Activated CD8-positive, alpha-beta T cell treated with anti-CD3 and anti-CD28 coated beads, Interleukin-2, amount 10 ng/mL, durations not matched to agents 7 days and 5 days (primary cell): Measurements from ENCODE around the gene HMGB3. TPM values are rescaled to one million over a fixed set of nuclear protein-coding genes. Genes with fewer than 3 reads are reported as not detected.
"Not testable (repeated sequence)": the region's sequence is repeated elsewhere in the genome, so short reads cannot be mapped to it uniquely, and the experiment has no call there.

Experiments
- ATAC-seq: fragments of 150-1000 bp; cut with Tn5 transposase; one replicate; pipeline ENCODE4 v1.10.0; 2021; ENCODE audit warnings: moderate library complexity
- CTCF ChIA-PET: fragments of 350-600 bp; sonication (Branson Sonifier 250); formaldehyde crosslinking; loops from one replicate; lab custom pipeline; 2021; ENCODE audit warnings: antibody characterized with exemption; lab: Charles Lee
- POLR2A ChIA-PET: fragments of 350-600 bp; sonication (Branson Sonifier 250); formaldehyde crosslinking; loops from one replicate; lab custom pipeline; 2021; ENCODE audit warnings: antibody characterized with exemption; lab: Charles Lee
- DNase-seq: peaks from one replicate; pipeline ENCODE4 v3.0.0-alpha.2; 2020
- H3K27ac Mint-ChIP-seq: one replicate; pipeline ENCODE4 v1.8.0; 2021; ENCODE audit warnings: mild to moderate bottlenecking, mixed read lengths
- H3K27me3 Mint-ChIP-seq: one replicate; pipeline ENCODE4 v1.8.0; 2021; ENCODE audit warnings: low read depth, mixed read lengths
- H3K36me3 Mint-ChIP-seq: one replicate; pipeline ENCODE4 v1.8.0; 2021; ENCODE audit warnings: low read depth, mixed read lengths
- H3K4me1 Mint-ChIP-seq: one replicate; pipeline ENCODE4 v1.8.0; 2021; ENCODE audit warnings: low read depth, mixed read lengths
- H3K4me3 Mint-ChIP-seq: one replicate; pipeline ENCODE4 v1.8.0; 2021; ENCODE audit warnings: mild to moderate bottlenecking, mixed read lengths
- H3K9me3 Mint-ChIP-seq: one replicate; pipeline ENCODE4 v1.8.0; 2022; ENCODE audit warnings: mixed read lengths; ENCODE audit not compliant: insufficient read depth
- total RNA-seq, 2 experiments: library from RNA; stranded (reverse); gene quantifications; one replicate each; pipeline ENCODE4 v1.2.3, GENCODE V29; 2021

The HMGB3 gene
- total RNA-seq, 2 experiments from 2014 or later: 53.3 to 60.8 TPM

DNA sequence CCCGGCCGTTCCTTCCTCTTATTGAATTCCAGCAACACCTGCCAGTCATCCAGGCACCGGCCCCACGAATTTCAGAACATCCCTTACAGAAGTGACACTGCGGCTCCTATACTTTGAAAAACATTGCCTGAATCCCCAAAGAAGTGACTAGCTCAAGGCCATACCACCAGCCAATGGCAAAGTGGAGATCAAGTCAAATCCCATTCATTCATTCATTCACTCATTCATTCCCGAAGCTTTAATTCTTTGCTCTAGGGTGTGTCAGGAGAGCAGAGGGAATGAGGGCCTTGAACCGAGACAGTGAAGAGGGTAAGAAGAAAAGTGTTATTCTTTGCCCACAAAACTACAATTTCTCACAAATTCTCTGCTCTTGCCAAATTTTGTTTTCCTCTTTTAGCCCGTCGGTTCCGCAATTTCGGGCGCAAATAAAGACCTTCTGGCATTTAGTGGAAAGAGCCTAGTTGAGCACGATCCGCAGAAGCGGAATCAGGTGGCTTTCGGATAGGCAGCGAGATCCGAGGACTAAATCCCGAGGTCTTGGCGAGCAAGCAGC is 824 bp upstream of the HMGB3 start:
- DNase-seq (no peak), ATAC-seq (no peak)
- peaks cover 9% of the 10 kb centered on the region for H3K36me3 Mint-ChIP-seq
- peaks cover 18% of the 10 kb centered on the region for H3K4me1 Mint-ChIP-seq
- no peaks in the 10 kb centered on the region for H3K9me3 Mint-ChIP-seq
- CTCF ChIA-PET: interaction anchor here (2.0 kb wide), 1 partner anchor 210 kb away, joined by 7 read pairs; no protein-coding TSS in a partner anchor
- peak overlapping the region; percentile 34 for H3K27ac Mint-ChIP-seq
- H3K4me3 Mint-ChIP-seq: peak overlapping the region; percentile 68
- POLR2A ChIA-PET: interaction anchor here (1.4 kb wide), 1 partner anchor 414 kb away, joined by 3 read pairs; no protein-coding TSS in a partner anchor
- H3K27me3 Mint-ChIP-seq: peaks cover 2% of the 10 kb centered on the region

DNA sequence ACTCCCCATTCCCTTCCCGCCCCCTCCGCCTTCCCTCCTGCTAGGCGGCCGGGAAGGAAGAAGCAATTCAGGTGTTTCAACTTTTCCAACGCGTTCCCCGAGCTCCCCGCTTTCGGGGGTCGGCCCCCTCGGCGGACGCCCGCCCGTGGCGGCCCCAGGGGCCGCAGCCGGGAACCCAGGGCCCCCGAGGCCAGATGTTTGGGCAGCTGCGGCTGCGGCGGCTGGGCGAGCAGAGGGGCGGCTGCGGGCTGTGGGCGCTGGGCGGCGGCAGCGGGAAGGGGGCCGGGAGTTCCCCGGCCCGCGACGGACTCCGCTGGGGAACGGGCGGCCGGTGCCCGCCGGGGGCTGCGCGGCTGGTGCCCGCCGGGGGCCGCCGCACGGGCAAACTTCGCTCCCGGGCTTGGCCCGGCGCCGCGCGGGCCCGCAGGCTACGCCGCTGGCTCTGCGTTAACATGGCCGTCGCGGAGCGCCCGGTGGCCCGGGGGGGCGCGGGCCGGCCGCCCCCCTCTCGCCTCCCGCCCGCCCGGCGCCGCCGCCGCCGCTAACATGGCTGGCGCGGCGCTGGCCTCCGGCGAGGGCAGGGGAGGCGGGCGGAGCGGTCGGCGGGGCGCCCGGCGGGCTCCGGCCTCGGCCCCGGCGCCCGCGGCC is 510 bp downstream of the HMGB3 start:
- Mint-ChIP-seq H3K36me3 (peaks cover 18% of the 10 kb centered on the region), H3K27me3 (peaks cover 2% of the 10 kb centered on the region), H3K4me1 (peaks cover 18% of the 10 kb centered on the region), H3K9me3 (no peaks in the 10 kb centered on the region), H3K27ac (no peak overlapping the region), H3K4me3 (no peak overlapping the region)
- CTCF ChIA-PET: interaction anchor here (2.0 kb wide), 1 partner anchor 212 kb away, joined by 7 read pairs; no protein-coding TSS in a partner anchor
- POLR2A ChIA-PET: no interaction called here
- DNase-seq (no peak), ATAC-seq (peak; percentile 9)

GRCh38 chrX:150984169-150984824 is 1.2 kb downstream of the HMGB3 start:
- peaks cover 20% of the 10 kb centered on the region for H3K36me3 Mint-ChIP-seq
- H3K27ac Mint-ChIP-seq: peak overlapping the region; percentile 83
- peak overlapping the region; percentile 79 for H3K4me3 Mint-ChIP-seq
- DNase-seq (peak; percentile 20), ATAC-seq (no peak)
- no peaks in the 10 kb centered on the region for H3K9me3 Mint-ChIP-seq
- peaks cover 2% of the 10 kb centered on the region for H3K27me3 Mint-ChIP-seq
- ChIA-PET CTCF (no interaction called here), POLR2A (no interaction called here)
- peaks cover 18% of the 10 kb centered on the region for H3K4me1 Mint-ChIP-seq

DNA sequence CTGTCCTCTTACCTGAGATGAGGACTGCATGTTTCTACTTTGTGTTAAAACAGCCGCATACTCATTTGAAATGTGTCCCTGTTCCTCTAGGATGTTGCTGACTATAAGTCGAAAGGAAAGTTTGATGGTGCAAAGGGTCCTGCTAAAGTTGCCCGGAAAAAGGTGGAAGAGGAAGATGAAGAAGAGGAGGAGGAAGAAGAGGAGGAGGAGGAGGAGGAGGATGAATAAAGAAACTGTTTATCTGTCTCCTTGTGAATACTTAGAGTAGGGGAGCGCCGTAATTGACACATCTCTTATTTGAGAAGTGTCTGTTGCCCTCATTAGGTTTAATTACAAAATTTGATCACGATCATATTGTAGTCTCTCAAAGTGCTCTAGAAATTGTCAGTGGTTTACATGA is 4.6 kb downstream of the HMGB3 start:
- ATAC-seq: not testable (repeated sequence)
- H3K4me1 Mint-ChIP-seq: peaks cover 12% of the 10 kb centered on the region

GRCh38 chrX:150989420-150989819 is 6.3 kb downstream of the HMGB3 start:
- ChIA-PET POLR2A (no interaction called here), CTCF (no interaction called here)
- Mint-ChIP-seq H3K9me3 (no peaks in the 10 kb centered on the region), H3K4me1 (peaks cover 12% of the 10 kb centered on the region), H3K4me3 (no peak overlapping the region), H3K27me3 (no peaks in the 10 kb centered on the region), H3K36me3 (peaks cover 26% of the 10 kb centered on the region), H3K27ac (no peak overlapping the region)
- ATAC-seq (no peak), DNase-seq (no peak)

More for the DNA sequence above, 4.6 kb downstream of the HMGB3 start:
- H3K27ac Mint-ChIP-seq, H3K4me3 Mint-ChIP-seq, DNase-seq, POLR2A ChIA-PET, H3K27me3 Mint-ChIP-seq, CTCF ChIA-PET, H3K9me3 Mint-ChIP-seq: not testable (repeated sequence)
- peaks cover 26% of the 10 kb centered on the region for H3K36me3 Mint-ChIP-seq

DNA sequence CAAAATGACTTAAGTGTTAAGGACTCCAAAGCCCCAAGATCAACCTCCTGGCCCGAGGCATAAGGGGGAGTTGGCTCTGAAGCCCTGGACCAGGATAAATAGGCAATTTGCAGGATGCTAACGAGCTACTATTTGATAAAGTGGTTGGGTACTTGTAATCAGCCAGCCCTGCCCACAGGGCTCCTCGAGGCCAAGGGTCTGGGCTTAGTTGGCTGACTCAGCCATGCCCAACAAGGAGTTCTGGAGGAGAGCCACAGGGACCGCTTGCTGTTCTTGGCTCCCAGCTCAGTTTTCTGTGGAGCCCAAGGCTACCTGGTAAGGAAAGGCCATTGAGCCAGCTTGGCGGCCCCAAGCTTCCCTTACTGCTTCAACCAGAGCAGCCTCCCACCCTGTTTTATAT is 7.8 kb downstream of the HMGB3 start:
- CTCF ChIA-PET: interaction anchor here (1.3 kb wide), 1 partner anchor 219 kb away, joined by 3 read pairs; no protein-coding TSS in a partner anchor
- H3K4me1 Mint-ChIP-seq: no peaks in the 10 kb centered on the region
- H3K9me3 Mint-ChIP-seq: no peaks in the 10 kb centered on the region
- H3K36me3 Mint-ChIP-seq: peaks cover 22% of the 10 kb centered on the region
- H3K27me3 Mint-ChIP-seq: no peaks in the 10 kb centered on the region
- H3K27ac Mint-ChIP-seq: no peak overlapping the region
- no peak for DNase-seq
- POLR2A ChIA-PET: no interaction called here
- H3K4me3 Mint-ChIP-seq: no peak overlapping the region
- no peak for ATAC-seq

- Mint-ChIP-seq H3K27me3 (peaks cover 2% of the 10 kb centered on the region), H3K9me3 (no peaks in the 10 kb centered on the region), H3K4me1 (no peaks in the 10 kb centered on the region), H3K4me3 (no peak overlapping the region), H3K27ac (no peak overlapping the region), H3K36me3 (no peaks in the 10 kb centered on the region)
- ChIA-PET POLR2A (no interaction called here), CTCF (no interaction called here)
- DNase-seq: no peak
- ATAC-seq: no peak
These were observed 17.8 kb downstream of the HMGB3 start for GRCh38 chrX:151000861-151001331.

DNA sequence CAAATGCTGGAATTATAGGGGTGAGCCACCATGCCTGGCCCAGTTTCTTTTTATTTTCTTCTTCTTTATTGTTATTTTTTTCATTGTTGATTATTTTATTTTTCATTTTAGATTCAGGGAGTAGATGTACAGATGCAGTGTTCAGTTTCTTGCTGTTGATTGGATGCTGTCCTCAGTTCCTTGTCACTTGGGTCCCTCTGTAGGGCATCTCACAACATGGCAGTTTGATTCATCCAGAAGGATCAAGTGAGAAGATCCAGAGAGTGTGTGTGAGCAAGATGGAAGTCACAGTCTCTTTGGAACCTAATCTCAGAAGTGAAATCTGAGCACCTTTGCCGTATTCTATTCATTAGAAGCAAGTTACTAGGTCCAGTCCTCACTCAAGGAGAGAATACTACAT is 20.9 kb downstream of the HMGB3 start:
- ChIA-PET CTCF (no interaction called here), POLR2A (no interaction called here)
- no peaks in the 10 kb centered on the region for H3K36me3 Mint-ChIP-seq
- H3K9me3 Mint-ChIP-seq: no peaks in the 10 kb centered on the region
- no peak for ATAC-seq
- no peak for DNase-seq
- no peak overlapping the region for H3K27ac Mint-ChIP-seq
- no peak overlapping the region for H3K4me3 Mint-ChIP-seq
- H3K27me3 Mint-ChIP-seq: peaks cover 3% of the 10 kb centered on the region
- no peaks in the 10 kb centered on the region for H3K4me1 Mint-ChIP-seq

GRCh38 chrX:151006410-151007109 is 23.4 kb downstream of the HMGB3 start:
- CTCF ChIA-PET: no interaction called here
- POLR2A ChIA-PET: no interaction called here

DNA sequence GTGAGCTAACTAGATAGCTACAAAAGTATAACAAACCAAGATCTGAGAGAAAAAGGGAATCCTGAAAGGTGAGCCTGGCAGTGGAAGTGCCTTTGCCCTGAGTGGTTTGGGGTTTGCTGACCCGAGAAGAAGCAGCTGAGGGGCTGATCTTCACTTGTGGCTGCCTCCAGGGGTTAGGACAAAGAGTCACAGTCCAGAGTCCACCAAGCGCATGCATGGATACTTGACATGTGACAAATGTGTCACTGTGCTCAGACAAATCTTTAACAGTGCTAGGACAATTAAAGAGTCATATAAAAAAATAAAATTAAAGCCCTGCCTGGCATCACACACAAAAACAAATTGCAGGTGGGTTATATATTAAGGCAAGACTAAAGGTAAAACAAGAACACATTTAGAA is 26.4 kb downstream of the HMGB3 start:
- Mint-ChIP-seq H3K36me3 (no peaks in the 10 kb centered on the region), H3K4me1 (no peaks in the 10 kb centered on the region), H3K9me3 (no peaks in the 10 kb centered on the region), H3K4me3 (no peak overlapping the region), H3K27ac (no peak overlapping the region), H3K27me3 (peaks cover 2% of the 10 kb centered on the region)
- POLR2A ChIA-PET: no interaction called here
- CTCF ChIA-PET: no interaction called here
- no peak for ATAC-seq
- no peak for DNase-seq

More at GRCh38 chrX:151006410-151007109, 23.4 kb downstream of the HMGB3 start:
- no peak for DNase-seq
- ATAC-seq: no peak
- H3K36me3 Mint-ChIP-seq: no peaks in the 10 kb centered on the region
- H3K9me3 Mint-ChIP-seq: no peaks in the 10 kb centered on the region
- no peak overlapping the region for H3K4me3 Mint-ChIP-seq
- H3K27me3 Mint-ChIP-seq: peaks cover 2% of the 10 kb centered on the region
- no peaks in the 10 kb centered on the region for H3K4me1 Mint-ChIP-seq
- no peak overlapping the region for H3K27ac Mint-ChIP-seq

GRCh38 chrX:151013164-151013743 is 30.1 kb downstream of the HMGB3 start:
- H3K27ac Mint-ChIP-seq: no peak overlapping the region
- no peaks in the 10 kb centered on the region for H3K4me1 Mint-ChIP-seq
- DNase-seq (no peak), ATAC-seq (no peak)
- H3K4me3 Mint-ChIP-seq: no peak overlapping the region
- CTCF ChIA-PET: no interaction called here
- POLR2A ChIA-PET: no interaction called here
- no peaks in the 10 kb centered on the region for H3K36me3 Mint-ChIP-seq
- peaks cover 2% of the 10 kb centered on the region for H3K27me3 Mint-ChIP-seq
- no peaks in the 10 kb centered on the region for H3K9me3 Mint-ChIP-seq
